CD4-positive, alpha-beta T cell (primary cell): ENCODE data around the gene PNMA6E. TPM values are rescaled to one million over a fixed set of nuclear protein-coding genes. Genes with fewer than 3 reads are reported as not detected.
A peak's percentile ranks its signal among the peaks of the same experiment; 100 is the strongest.

Experiments used
- ATAC-seq: fragments of 200-7000 bp; cut with Tn5 transposase; one replicate; pipeline ENCODE4 v1.10.0; 2022; ENCODE audit warnings: mild to moderate bottlenecking; ENCODE audit not compliant: poor library complexity
- CTCF ChIA-PET: fragments of 350-600 bp; sonication (Branson Sonifier 250); formaldehyde crosslinking; loops from one replicate; lab custom pipeline; 2021; ENCODE audit warnings: antibody characterized with exemption, inconsistent platforms; lab: Charles Lee
- POLR2A ChIA-PET: fragments of 350-600 bp; sonication (Branson Sonifier 250); formaldehyde crosslinking; loops from one replicate; lab custom pipeline; 2021; ENCODE audit warnings: antibody characterized with exemption, inconsistent platforms; lab: Charles Lee
- DNase-seq, 14 experiments: peaks; one replicate each; pipeline ENCODE4 v3.0.0-alpha.2; 2013 to 2020; ENCODE audit warnings: mixed read lengths in 2 of 14
- H3K27ac ChIP-seq, 2 donors: one replicate each; pipeline versions ENCODE4 v1.5.1 to v1.7.0; 2013; ENCODE audit warnings: low read length in 2 of 2, low read depth in 1 of 2, mild to moderate bottlenecking in 1 of 2
- H3K27me3 ChIP-seq, 2 experiments: 1 replicate in 1 of 2; 2 replicates in 1 of 2; pipeline versions ENCODE4 v1.6.1 to v1.7.0; 2013; ENCODE audit warnings: low read length in 2 of 2, control low read depth in 1 of 2, mild to moderate bottlenecking in 1 of 2, moderate library complexity in 1 of 2; ENCODE audit not compliant: insufficient read depth in 2 of 2, control insufficient read depth in 1 of 2
- H3K36me3 ChIP-seq: one replicate; pipeline ENCODE4 v1.6.1; 2013; ENCODE audit warnings: low read length, control low read depth; ENCODE audit not compliant: insufficient read depth
- H3K4me1 ChIP-seq: one replicate; pipeline ENCODE4 v1.6.1; 2013; ENCODE audit warnings: low read length, control low read depth; ENCODE audit not compliant: insufficient read depth
- H3K4me3 ChIP-seq: one replicate; pipeline ENCODE4 v1.5.1; 2013; ENCODE audit warnings: mild to moderate bottlenecking, low read length, moderate library complexity
- H3K9me3 ChIP-seq, 2 experiments: 1 replicate in 1 of 2; 2 replicates in 1 of 2; pipeline versions ENCODE4 v1.6.1 to v1.7.0; 2013; ENCODE audit warnings: low read length in 2 of 2, mild to moderate bottlenecking in 2 of 2, control low read depth in 1 of 2, moderate library complexity in 1 of 2; ENCODE audit not compliant: control insufficient read depth in 1 of 2, insufficient read depth in 1 of 2
- H3K27ac Mint-ChIP-seq: one replicate; pipeline ENCODE4 v1.8.0; 2020; ENCODE audit warnings: mixed read lengths
- H3K27me3 Mint-ChIP-seq: one replicate; pipeline ENCODE4 v1.8.0; 2021; ENCODE audit warnings: mixed read lengths
- H3K36me3 Mint-ChIP-seq: one replicate; pipeline ENCODE4 v1.8.0; 2021; ENCODE audit warnings: low read depth, mixed read lengths
- H3K4me1 Mint-ChIP-seq: one replicate; pipeline ENCODE4 v1.8.0; 2021; ENCODE audit warnings: low read depth, mixed read lengths
- H3K4me3 Mint-ChIP-seq: one replicate; pipeline ENCODE4 v1.8.0; 2020; ENCODE audit warnings: mild to moderate bottlenecking, mixed read lengths
- H3K9me3 Mint-ChIP-seq: one replicate; pipeline ENCODE4 v1.8.0; 2020; ENCODE audit warnings: mixed read lengths
- intact Hi-C, 2 experiments: fragments of 100-400 bp; cut with DNase I in 1 of 2; cut with micrococcal nuclease in 1 of 2; formaldehyde crosslinking; loops; one replicate each; pipeline versions ENCODE4 v1.15.1 to v1.9.0; 2023 to 2025; cut with DNase I, micrococcal nuclease
- total RNA-seq, 174 experiments: library from RNA in 2 of 174; stranded (reverse) in 2 of 174; gene quantifications; one replicate each; pipeline ENCODE4 v1.2.3 and lab custom pipeline; 2021 to 2026
- TF ChIP-seq, protein P1 (sequence below): fragments of 200-600 bp; IDR thresholded peaks from one replicate; pipeline ENCODE4 v1.8.0; 2022; ENCODE audit warnings: antibody characterized with exemption, mild to moderate bottlenecking

Gene PNMA6E
- total RNA-seq, 2 experiments from 2014 or later: not detected

- H3K27me3 Mint-ChIP-seq: peaks cover 6% of the 10 kb centered on the region
- Histone ChIP-seq H3K36me3 (no peaks in the 10 kb centered on the region), H3K27ac (no peak within 1 kb of the TSS), H3K27me3 (no peaks in the 10 kb centered on the region), H3K9me3 (no peaks in the 10 kb centered on the region), H3K4me1 (peaks cover 15% of the 10 kb centered on the region), H3K4me3 (peak within 1 kb of the TSS; percentile 45)
- H3K4me1 Mint-ChIP-seq: peaks cover 7% of the 10 kb centered on the region
- ChIA-PET POLR2A (no interaction called here), CTCF (no interaction called here)
- H3K36me3 Mint-ChIP-seq: no peaks in the 10 kb centered on the region
- ATAC-seq: peak; percentile 67
- peak in 13 of 14 experiments; percentile 1 to 67 (median 21) for DNase-seq
- no peak within 1 kb of the TSS for H3K27ac Mint-ChIP-seq
- H3K4me3 Mint-ChIP-seq: peak within 1 kb of the TSS; percentile 65
- no peaks in the 10 kb centered on the region for H3K9me3 Mint-ChIP-seq
- TF ChIP-seq, protein P1, sequence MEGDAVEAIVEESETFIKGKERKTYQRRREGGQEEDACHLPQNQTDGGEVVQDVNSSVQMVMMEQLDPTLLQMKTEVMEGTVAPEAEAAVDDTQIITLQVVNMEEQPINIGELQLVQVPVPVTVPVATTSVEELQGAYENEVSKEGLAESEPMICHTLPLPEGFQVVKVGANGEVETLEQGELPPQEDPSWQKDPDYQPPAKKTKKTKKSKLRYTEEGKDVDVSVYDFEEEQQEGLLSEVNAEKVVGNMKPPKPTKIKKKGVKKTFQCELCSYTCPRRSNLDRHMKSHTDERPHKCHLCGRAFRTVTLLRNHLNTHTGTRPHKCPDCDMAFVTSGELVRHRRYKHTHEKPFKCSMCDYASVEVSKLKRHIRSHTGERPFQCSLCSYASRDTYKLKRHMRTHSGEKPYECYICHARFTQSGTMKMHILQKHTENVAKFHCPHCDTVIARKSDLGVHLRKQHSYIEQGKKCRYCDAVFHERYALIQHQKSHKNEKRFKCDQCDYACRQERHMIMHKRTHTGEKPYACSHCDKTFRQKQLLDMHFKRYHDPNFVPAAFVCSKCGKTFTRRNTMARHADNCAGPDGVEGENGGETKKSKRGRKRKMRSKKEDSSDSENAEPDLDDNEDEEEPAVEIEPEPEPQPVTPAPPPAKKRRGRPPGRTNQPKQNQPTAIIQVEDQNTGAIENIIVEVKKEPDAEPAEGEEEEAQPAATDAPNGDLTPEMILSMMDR: no peak
- intact Hi-C loops: no loop called here
These were observed 10.3 kb upstream of the PNMA6E start, which contains the start of gene ZFP92 for GRCh38 chrX:153411255-153411987. TSS of gene ZFP92 (plus strand) at chrX:153411472. CDS start at chrX:153418323, 6,851 bp downstream.

DNA sequence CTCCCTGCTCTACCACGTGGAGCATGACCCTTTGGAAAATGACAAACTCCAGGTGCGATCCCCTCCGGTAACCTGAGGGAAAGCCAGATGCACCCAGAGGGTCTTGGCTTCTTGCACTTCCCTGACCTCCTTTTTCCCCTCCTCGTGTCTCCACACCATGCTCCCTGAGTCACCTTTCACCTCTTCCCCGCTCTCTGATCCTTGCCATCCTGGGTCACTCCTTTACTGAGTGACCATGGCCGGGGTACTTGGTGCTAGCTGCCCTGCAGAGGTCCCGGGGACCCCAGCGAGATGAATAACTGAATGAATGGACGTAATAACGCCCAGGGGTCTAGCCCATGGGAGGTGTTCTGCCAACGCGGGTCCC lies 9.7 kb upstream of the PNMA6E start:
- Mint-ChIP-seq H3K27me3 (peaks cover 6% of the 10 kb centered on the region), H3K4me1 (peaks cover 7% of the 10 kb centered on the region), H3K4me3 (peak overlapping the region; percentile 38), H3K36me3 (no peaks in the 10 kb centered on the region), H3K27ac (no peak overlapping the region), H3K9me3 (no peaks in the 10 kb centered on the region)
- H3K27ac ChIP-seq: no peak overlapping the region
- ChIA-PET POLR2A (no interaction called here), CTCF (no interaction called here)
- H3K27me3 ChIP-seq: no peaks in the 10 kb centered on the region
- DNase-seq (no peak), ATAC-seq (no peak)
- intact Hi-C loops: no loop called here
- peak overlapping the region; percentile 45 for H3K4me3 ChIP-seq
- H3K4me1 ChIP-seq: peaks cover 15% of the 10 kb centered on the region
- TF ChIP-seq, protein P1: no peak
- no peaks in the 10 kb centered on the region for H3K9me3 ChIP-seq
- no peaks in the 10 kb centered on the region for H3K36me3 ChIP-seq

DNA sequence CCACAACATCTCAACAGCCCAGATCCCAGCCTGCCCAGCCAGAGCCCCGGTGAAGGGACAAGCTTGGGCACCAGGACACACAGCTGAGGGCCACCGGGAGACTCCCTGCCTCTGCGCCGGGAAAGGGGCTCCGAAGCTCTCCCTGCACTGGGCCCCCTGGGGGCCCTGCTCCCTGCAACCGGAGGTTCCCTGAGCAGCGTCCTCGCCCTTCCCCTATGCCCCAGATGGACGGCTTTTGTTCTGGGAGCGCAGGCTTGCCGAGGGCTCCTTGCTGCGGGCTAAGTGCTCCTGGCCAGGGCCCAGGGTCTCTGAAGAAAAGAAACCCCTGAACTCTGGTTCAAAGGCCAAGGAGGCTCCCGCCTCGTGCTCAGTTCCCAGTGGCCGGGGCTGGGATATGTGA lies 9.2 kb upstream of the PNMA6E start:
- Histone ChIP-seq H3K36me3 (no peaks in the 10 kb centered on the region), H3K27me3 (no peaks in the 10 kb centered on the region), H3K4me1 (peaks cover 15% of the 10 kb centered on the region), H3K27ac (no peak overlapping the region), H3K9me3 (no peaks in the 10 kb centered on the region), H3K4me3 (no peak overlapping the region)
- POLR2A ChIA-PET: no interaction called here
- Mint-ChIP-seq H3K4me3 (no peak overlapping the region), H3K27me3 (peaks cover 6% of the 10 kb centered on the region), H3K4me1 (peaks cover 7% of the 10 kb centered on the region), H3K27ac (no peak overlapping the region), H3K9me3 (no peaks in the 10 kb centered on the region), H3K36me3 (no peaks in the 10 kb centered on the region)
- intact Hi-C loops: no loop called here
- ATAC-seq: no peak
- TF ChIP-seq, protein P1: no peak
- CTCF ChIA-PET: no interaction called here
- no peak for DNase-seq
